Bronchial epithelial cell (primary cell): Measurements from ENCODE around the gene FBXL20. TPM values are rescaled to one million over a fixed set of nuclear protein-coding genes. Genes with fewer than 3 reads are reported as not detected.
A peak's percentile ranks its signal among the peaks of the same experiment; 100 is the strongest.
"Not testable (repeated sequence)": the region's sequence is repeated elsewhere in the genome, so short reads cannot be mapped to it uniquely, and the experiment has no call there.

Experiments
- DNase-seq: peaks from one replicate; pipeline ENCODE4 v3.0.0-alpha.2; 2010; ENCODE audit warnings: low read depth
- FAIRE-seq: peaks from 2 replicates; lab custom pipeline; 2011; peaks lifted over from hg19 to GRCh38; lab: Jason Lieb, UNC
- H3K27me3 ChIP-seq: 2 replicates; pipeline ENCODE4 v1.5.1; 2011; ENCODE audit warnings: low read length; ENCODE audit not compliant: control insufficient read depth, insufficient read depth
- H3K36me3 ChIP-seq: 2 replicates; pipeline ENCODE4 v1.5.1; 2011; ENCODE audit warnings: low read length; ENCODE audit not compliant: control insufficient read depth, insufficient read depth
- H3K4me3 ChIP-seq: 2 replicates; pipeline ENCODE4 v1.5.1; 2011; ENCODE audit warnings: mild to moderate bottlenecking, low read depth, low read length, control low read depth
- CTCF ChIP-seq: IDR thresholded peaks from 2 replicates; pipeline ENCODE4 v1.5.1; 2011; ENCODE audit warnings: mild to moderate bottlenecking, moderate library complexity, low read length, control low read depth, inconsistent platforms; ENCODE audit not compliant: insufficient read depth, severe bottlenecking
- total RNA-seq: library from RNA; depleted of rRNA; stranded (reverse); fragments of >200 nt; gene quantifications from 2 replicates; pipeline ENCODE4 v1.2.1, GENCODE V29; 2014

The FBXL20 gene
- total RNA-seq, 1 donor from 2014 or later = 9.0 TPM

GRCh38 chr17:39281806-39282205 is 119.6 kb downstream of the FBXL20 start:
- Histone ChIP-seq H3K36me3 (peaks cover 1% of the 10 kb centered on the region), H3K4me3 (no peak overlapping the region), H3K27me3 (no peaks in the 10 kb centered on the region)
- TF ChIP-seq CTCF = no peak
- no peak for DNase-seq
- FAIRE-seq = no peak

GRCh38 chr17:39278246-39278645 is 123.2 kb downstream of the FBXL20 start:
- H3K27me3 ChIP-seq, FAIRE-seq, DNase-seq, H3K36me3 ChIP-seq, H3K4me3 ChIP-seq: not testable (repeated sequence)

GRCh38 chr17:39277110-39277509 is 124.3 kb downstream of the FBXL20 start:
- Histone ChIP-seq H3K4me3 (no peak overlapping the region), H3K36me3 (peaks cover 4% of the 10 kb centered on the region), H3K27me3 (no peaks in the 10 kb centered on the region)
- TF ChIP-seq CTCF = no peak
- no peak for FAIRE-seq
- DNase-seq = no peak

GRCh38 chr17:39276113-39276512 is 125.3 kb downstream of the FBXL20 start:
- no peak overlapping the region for H3K4me3 ChIP-seq
- no peak for TF ChIP-seq CTCF
- no peak for FAIRE-seq

GRCh38 chr17:39271546-39271945 is 129.9 kb downstream of the FBXL20 start:
- FAIRE-seq = no peak
- no peak for TF ChIP-seq CTCF

More at GRCh38 chr17:39276113-39276512, 125.3 kb downstream of the FBXL20 start:
- no peak for DNase-seq
- Histone ChIP-seq H3K27me3 (no peaks in the 10 kb centered on the region), H3K36me3 (peaks cover 4% of the 10 kb centered on the region)

GRCh38 chr17:39270923-39271322 is 130.5 kb downstream of the FBXL20 start:
- no peak for TF ChIP-seq CTCF
- Histone ChIP-seq H3K4me3 (no peak overlapping the region), H3K27me3 (no peaks in the 10 kb centered on the region), H3K36me3 (peaks cover 4% of the 10 kb centered on the region)
- peak; percentile 13 for DNase-seq
- no peak for FAIRE-seq

More at GRCh38 chr17:39271546-39271945, 129.9 kb downstream of the FBXL20 start:
- Histone ChIP-seq H3K27me3 (no peaks in the 10 kb centered on the region), H3K36me3 (peaks cover 4% of the 10 kb centered on the region), H3K4me3 (no peak overlapping the region)
- no peak for DNase-seq
